Brain microvascular endothelial cell (primary cell): Measurements from ENCODE around the gene LSAMP.

Experiments
- DNase-seq: peaks from one replicate; pipeline ENCODE4 v3.0.0-alpha.2; 2020
- H3K27ac ChIP-seq: fragments of 250-450 bp; sonication (Bioruptor Pico); 2 replicates; pipeline ENCODE4 v1.5.1; 2020; ENCODE audit warnings: mild to moderate bottlenecking, moderate library complexity
- H3K27me3 ChIP-seq: fragments of 250-450 bp; sonication (Bioruptor Pico); replicated peaks from 2 replicates; pipeline ENCODE4 v1.5.1; 2020; ENCODE audit warnings: mild to moderate bottlenecking
- H3K36me3 ChIP-seq: fragments of 250-450 bp; sonication (Bioruptor Pico); replicated peaks from 2 replicates; pipeline ENCODE4 v1.5.1; 2020; ENCODE audit warnings: mild to moderate bottlenecking
- H3K4me3 ChIP-seq: 2 replicates; pipeline ENCODE4 v1.5.1; 2011; ENCODE audit warnings: low read depth, mild to moderate bottlenecking, control low read depth, low read length, moderate library complexity
- in situ Hi-C: cut with HindIII; loops from 2 replicates; pipeline ENCODE4 v1.10.0; 2017; ENCODE audit warnings: low sequenced_read_pairs, low pct_ligation_motif_present
- TF ChIP-seq, protein P1 (sequence below): IDR thresholded peaks from 2 replicates; pipeline ENCODE4 v1.5.1; 2011; ENCODE audit warnings: low read depth, mild to moderate bottlenecking, moderate library complexity, low read length, control low read depth, inconsistent platforms; ENCODE audit errors: missing control alignments

LSAMP gene

GRCh38 chr3:116384717-116385116 lies 60.6 kb downstream of the LSAMP start:
- H3K36me3 ChIP-seq: no peaks in the 10 kb centered on the region
- no peak overlapping the region for H3K4me3 ChIP-seq
- TF ChIP-seq, protein P1, sequence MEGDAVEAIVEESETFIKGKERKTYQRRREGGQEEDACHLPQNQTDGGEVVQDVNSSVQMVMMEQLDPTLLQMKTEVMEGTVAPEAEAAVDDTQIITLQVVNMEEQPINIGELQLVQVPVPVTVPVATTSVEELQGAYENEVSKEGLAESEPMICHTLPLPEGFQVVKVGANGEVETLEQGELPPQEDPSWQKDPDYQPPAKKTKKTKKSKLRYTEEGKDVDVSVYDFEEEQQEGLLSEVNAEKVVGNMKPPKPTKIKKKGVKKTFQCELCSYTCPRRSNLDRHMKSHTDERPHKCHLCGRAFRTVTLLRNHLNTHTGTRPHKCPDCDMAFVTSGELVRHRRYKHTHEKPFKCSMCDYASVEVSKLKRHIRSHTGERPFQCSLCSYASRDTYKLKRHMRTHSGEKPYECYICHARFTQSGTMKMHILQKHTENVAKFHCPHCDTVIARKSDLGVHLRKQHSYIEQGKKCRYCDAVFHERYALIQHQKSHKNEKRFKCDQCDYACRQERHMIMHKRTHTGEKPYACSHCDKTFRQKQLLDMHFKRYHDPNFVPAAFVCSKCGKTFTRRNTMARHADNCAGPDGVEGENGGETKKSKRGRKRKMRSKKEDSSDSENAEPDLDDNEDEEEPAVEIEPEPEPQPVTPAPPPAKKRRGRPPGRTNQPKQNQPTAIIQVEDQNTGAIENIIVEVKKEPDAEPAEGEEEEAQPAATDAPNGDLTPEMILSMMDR: no peak
- no peak for DNase-seq
- in situ Hi-C loops: no loop called here
- H3K27ac ChIP-seq: no peak overlapping the region
- no peaks in the 10 kb centered on the region for H3K27me3 ChIP-seq

GRCh38 chr3:116378077-116378476 lies 67.2 kb downstream of the LSAMP start:
- H3K27ac ChIP-seq: no peak overlapping the region
- no peaks in the 10 kb centered on the region for H3K36me3 ChIP-seq
- H3K27me3 ChIP-seq: no peaks in the 10 kb centered on the region
- TF ChIP-seq, protein P1: no peak
- in situ Hi-C loops: no loop called here
- no peak for DNase-seq
- no peak overlapping the region for H3K4me3 ChIP-seq

- no peaks in the 10 kb centered on the region for H3K36me3 ChIP-seq
- no peak for DNase-seq
- no peak overlapping the region for H3K4me3 ChIP-seq
- no peak overlapping the region for H3K27ac ChIP-seq
- TF ChIP-seq, protein P1: no peak
- in situ Hi-C loops: no loop called here
- no peaks in the 10 kb centered on the region for H3K27me3 ChIP-seq
Observed at GRCh38 chr3:116374901-116375300, 70.4 kb downstream of the LSAMP start.

DNA sequence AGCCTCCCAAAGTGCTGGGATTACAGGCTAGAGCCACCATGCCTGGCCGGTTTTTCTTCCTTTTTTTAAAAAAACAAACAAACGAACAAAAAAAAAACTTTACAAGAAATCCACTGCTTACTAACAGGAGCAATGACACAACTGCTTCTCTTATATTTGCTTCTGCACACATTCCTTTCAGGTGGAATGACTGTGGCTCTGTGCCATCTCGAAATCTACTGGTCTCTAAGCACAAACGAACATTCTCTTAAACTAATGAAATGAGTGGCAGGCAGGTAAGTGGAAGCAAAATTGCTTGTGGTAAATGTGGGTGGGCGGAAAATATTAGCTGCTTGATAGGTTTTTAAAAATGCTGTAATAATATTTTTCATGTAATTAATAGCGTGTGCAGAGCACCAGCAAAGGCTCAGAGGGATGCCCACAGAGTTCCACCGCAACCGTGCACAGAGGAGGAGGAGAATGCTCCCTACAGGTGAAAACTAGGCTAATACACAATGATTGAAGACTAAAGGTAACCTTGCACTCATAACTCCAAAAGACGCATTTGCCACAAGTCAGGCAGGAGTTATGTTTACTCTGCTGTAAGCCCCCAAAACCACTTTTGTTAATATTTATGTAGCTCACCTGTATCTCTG lies 77.4 kb downstream of the LSAMP start:
- no peak overlapping the region for H3K4me3 ChIP-seq
- H3K27me3 ChIP-seq: no peaks in the 10 kb centered on the region
- TF ChIP-seq, protein P1: no peak
- no peaks in the 10 kb centered on the region for H3K36me3 ChIP-seq
- H3K27ac ChIP-seq: no peak overlapping the region
- DNase-seq: no peak
- in situ Hi-C loops: no loop called here

DNA sequence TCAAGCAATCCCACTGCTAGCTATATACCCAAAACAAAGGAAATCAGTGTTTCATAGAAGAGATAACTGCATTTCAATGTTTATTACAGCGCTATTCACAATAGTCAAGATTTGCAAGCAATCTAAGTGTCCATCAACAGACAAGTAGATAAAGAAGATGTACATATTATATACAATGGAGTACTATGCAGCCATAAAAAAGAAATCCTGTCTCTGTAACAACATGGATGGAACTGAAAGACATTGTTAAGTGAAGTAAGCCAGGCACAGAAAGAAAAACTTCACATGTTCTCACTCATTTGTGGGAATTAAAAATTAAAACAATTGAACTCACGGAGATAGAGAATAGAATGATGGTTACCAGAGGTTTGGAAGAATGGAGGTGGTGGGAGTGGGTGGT lies 89.2 kb downstream of the LSAMP start:
- TF ChIP-seq, protein P1: no peak
- no peak for DNase-seq
- in situ Hi-C loops: no loop called here
- no peak overlapping the region for H3K4me3 ChIP-seq
- no peak overlapping the region for H3K27ac ChIP-seq
- no peaks in the 10 kb centered on the region for H3K36me3 ChIP-seq
- no peaks in the 10 kb centered on the region for H3K27me3 ChIP-seq

DNA sequence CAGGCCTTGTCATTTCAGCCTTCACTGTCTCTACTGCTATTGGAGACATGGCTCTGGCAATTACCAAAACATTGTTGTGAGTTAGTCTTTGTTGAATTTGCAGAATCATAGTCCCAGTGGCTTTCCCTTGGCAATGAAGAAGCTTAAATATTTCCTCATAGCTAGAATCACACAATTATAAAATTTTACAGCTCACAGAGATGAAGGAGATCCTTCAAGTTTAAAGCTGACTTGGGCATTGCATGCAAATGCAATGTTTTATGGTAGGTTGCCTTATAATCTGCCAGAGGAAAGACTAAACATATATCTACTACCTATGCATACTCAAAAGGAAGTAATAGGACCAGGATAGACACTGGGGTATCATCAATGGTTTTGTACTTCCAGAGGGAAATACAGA lies 90.9 kb downstream of the LSAMP start:
- no peak overlapping the region for H3K27ac ChIP-seq
- H3K4me3 ChIP-seq: no peak overlapping the region
- in situ Hi-C loops: no loop called here
- no peak for DNase-seq
- H3K27me3 ChIP-seq: no peaks in the 10 kb centered on the region
- no peaks in the 10 kb centered on the region for H3K36me3 ChIP-seq
- TF ChIP-seq, protein P1: no peak
